NT2/D1 (cell line): ENCODE measurements around the gene ENO2.

Source experiments
- YY1 ChIP-seq: IDR thresholded peaks from 2 replicates; pipeline ENCODE4 v1.6.1; 2011; ENCODE audit not compliant: insufficient read length, insufficient read depth
- ZNF274 ChIP-seq: IDR thresholded peaks from 2 replicates; pipeline ENCODE4 v1.6.1; 2011; ENCODE audit warnings: mild to moderate bottlenecking, low read depth, low read length

- TF ChIP-seq YY1 (no peak), ZNF274 (no peak)
These were observed 30.7 kb upstream of the ENO2 start for GRCh38 chr12:6883683-6884082.
